Mesendoderm (in vitro differentiated cells): ENCODE results near the gene LY6G6F.
A peak's percentile ranks its signal among the peaks of the same experiment; 100 is the strongest.

ENCODE experiments used
- DNase-seq: peaks from one replicate; pipeline ENCODE4 v3.0.0; 2013
- H2AK5ac ChIP-seq: 2 replicates; pipeline ENCODE4 v1.6.1; 2013; ENCODE audit warnings: low read length, inconsistent platforms
- H2BK120ac ChIP-seq: 2 replicates; pipeline ENCODE4 v1.6.1; 2013; ENCODE audit warnings: low read depth, mild to moderate bottlenecking, low read length, moderate library complexity, mixed read lengths
- H2BK15ac ChIP-seq: replicated peaks from 2 replicates; pipeline ENCODE4 v1.6.1; 2013; ENCODE audit warnings: low read depth, mild to moderate bottlenecking, moderate library complexity
- H2BK5ac ChIP-seq: 2 replicates; pipeline ENCODE4 v1.6.1; 2013; ENCODE audit warnings: low read length, inconsistent platforms
- H3K18ac ChIP-seq: 2 replicates; pipeline ENCODE4 v1.6.1; 2013; ENCODE audit warnings: mild to moderate bottlenecking, low read length, mixed read lengths
- H3K23ac ChIP-seq: one replicate; pipeline ENCODE4 v1.6.1; 2013; ENCODE audit warnings: low read length
- H3K27ac ChIP-seq: 2 replicates; pipeline ENCODE4 v1.5.1; 2013; ENCODE audit warnings: low read depth, mild to moderate bottlenecking, inconsistent platforms, low read length, moderate library complexity
- H3K27me3 ChIP-seq: 2 replicates; pipeline ENCODE4 v1.6.1; 2013; ENCODE audit warnings: low read length, control low read depth, mild to moderate bottlenecking, inconsistent platforms; ENCODE audit not compliant: insufficient read depth, poor library complexity
- H3K36me3 ChIP-seq: 2 replicates; pipeline ENCODE4 v1.6.1; 2013; ENCODE audit warnings: low read length, inconsistent platforms; ENCODE audit not compliant: control insufficient read depth, insufficient read depth
- H3K4ac ChIP-seq: one replicate; pipeline ENCODE4 v1.6.1; 2013; ENCODE audit warnings: low read depth, mild to moderate bottlenecking, low read length, moderate library complexity
- H3K4me1 ChIP-seq: 2 replicates; pipeline ENCODE4 v1.6.1; 2013; ENCODE audit warnings: low read depth, low read length, inconsistent platforms; ENCODE audit not compliant: control insufficient read depth
- H3K4me2 ChIP-seq: 2 replicates; pipeline ENCODE4 v1.6.1; 2013; ENCODE audit warnings: low read length
- H3K4me3 ChIP-seq: 2 replicates; pipeline ENCODE4 v1.5.1; 2013; ENCODE audit warnings: mild to moderate bottlenecking, low read length
- H3K56ac ChIP-seq: one replicate; pipeline ENCODE4 v1.6.1; 2013; ENCODE audit warnings: low read length
- H3K79me1 ChIP-seq: 2 replicates; pipeline ENCODE4 v1.6.1; 2013; ENCODE audit warnings: low read length, inconsistent platforms
- H3K79me2 ChIP-seq: 2 replicates; pipeline ENCODE4 v1.6.1; 2013; ENCODE audit warnings: mild to moderate bottlenecking, low read length; ENCODE audit not compliant: control insufficient read depth, insufficient read depth
- H3K9ac ChIP-seq: 2 replicates; pipeline ENCODE4 v1.6.1; 2013; ENCODE audit warnings: low read length, inconsistent platforms
- H4K5ac ChIP-seq: one replicate; pipeline ENCODE4 v1.6.1; 2013; ENCODE audit warnings: low read length
- H4K8ac ChIP-seq: one replicate; pipeline ENCODE4 v1.6.1; 2013; ENCODE audit warnings: low read depth, mild to moderate bottlenecking, control low read depth, low read length, moderate library complexity
- WGBS: extraction: QIAGEN DNeasy Blood & Tissue Kit; methylation state at CpG from one replicate; pipeline ENCODE4 v1.1.7; 2013; ENCODE audit warnings: low lambda C conversion rate, missing lambda C conversion rate; ENCODE audit not compliant: insufficient coverage; ENCODE audit errors: extremely low coverage; 5-methylcytosine and 5-hydroxymethylcytosine counted together

The LY6G6F gene

DNA sequence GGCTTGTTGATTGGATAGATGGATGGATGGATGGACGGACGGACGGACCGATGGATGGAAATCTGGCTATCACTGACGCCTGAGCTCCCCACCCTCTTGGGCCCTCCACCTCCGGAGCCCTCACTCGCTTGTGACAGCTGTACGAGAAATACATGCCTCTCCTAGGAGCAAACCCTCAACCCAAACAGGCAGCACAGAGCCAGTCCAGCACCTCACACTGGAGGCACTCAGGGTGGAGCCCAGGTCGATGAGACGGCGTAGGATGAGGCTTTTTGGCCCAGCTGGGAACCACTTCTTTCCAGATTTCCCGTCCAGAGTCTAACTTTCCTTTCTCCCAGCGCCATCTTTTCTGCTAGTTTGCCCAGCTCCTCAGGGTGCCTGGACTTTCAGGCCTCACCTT lies 23.1 kb upstream of the LY6G6F start:
- Histone ChIP-seq H3K36me3 (peaks cover 10% of the 10 kb centered on the region), H4K5ac (no peak overlapping the region), H3K79me1 (no peaks in the 10 kb centered on the region), H3K4ac (no peak overlapping the region), H2BK120ac (no peak overlapping the region), H3K56ac (peak overlapping the region; percentile 61), H3K4me3 (no peak overlapping the region), H3K18ac (no peak overlapping the region), H3K23ac (no peak overlapping the region), H2AK5ac (no peak overlapping the region), H3K4me1 (no peaks in the 10 kb centered on the region), H2BK5ac (no peak overlapping the region), H4K8ac (no peak overlapping the region), H3K9ac (peak overlapping the region; percentile 47), H3K4me2 (no peak overlapping the region), H3K27ac (no peak overlapping the region), H3K79me2 (no peaks in the 10 kb centered on the region), H3K27me3 (no peaks in the 10 kb centered on the region), H2BK15ac (no peak overlapping the region)
- no peak for DNase-seq
- WGBS: no CpG with 5 or more reads among the region's 13 CpGs

- H3K4me3 ChIP-seq: no peak overlapping the region
- no peaks in the 10 kb centered on the region for H3K79me2 ChIP-seq
- no CpG with 5 or more reads among the region's 5 CpGs for WGBS
- no peak overlapping the region for H2BK15ac ChIP-seq
- H3K4me1 ChIP-seq: peaks cover 8% of the 10 kb centered on the region
- H3K27me3 ChIP-seq: no peaks in the 10 kb centered on the region
- H2BK5ac ChIP-seq: no peak overlapping the region
- H3K79me1 ChIP-seq: no peaks in the 10 kb centered on the region
- no peak overlapping the region for H3K56ac ChIP-seq
- no peak overlapping the region for H3K18ac ChIP-seq
- H3K4me2 ChIP-seq: no peak overlapping the region
- H2BK120ac ChIP-seq: no peak overlapping the region
- no peak for DNase-seq
- no peak overlapping the region for H3K9ac ChIP-seq
- H3K27ac ChIP-seq: no peak overlapping the region
- peaks cover 20% of the 10 kb centered on the region for H3K36me3 ChIP-seq
- H4K5ac ChIP-seq: no peak overlapping the region
- H3K23ac ChIP-seq: no peak overlapping the region
- H2AK5ac ChIP-seq: no peak overlapping the region
- no peak overlapping the region for H4K8ac ChIP-seq
- no peak overlapping the region for H3K4ac ChIP-seq
These were observed 20.2 kb upstream of the LY6G6F start for GRCh38 chr6:31686483-31686882.

DNA sequence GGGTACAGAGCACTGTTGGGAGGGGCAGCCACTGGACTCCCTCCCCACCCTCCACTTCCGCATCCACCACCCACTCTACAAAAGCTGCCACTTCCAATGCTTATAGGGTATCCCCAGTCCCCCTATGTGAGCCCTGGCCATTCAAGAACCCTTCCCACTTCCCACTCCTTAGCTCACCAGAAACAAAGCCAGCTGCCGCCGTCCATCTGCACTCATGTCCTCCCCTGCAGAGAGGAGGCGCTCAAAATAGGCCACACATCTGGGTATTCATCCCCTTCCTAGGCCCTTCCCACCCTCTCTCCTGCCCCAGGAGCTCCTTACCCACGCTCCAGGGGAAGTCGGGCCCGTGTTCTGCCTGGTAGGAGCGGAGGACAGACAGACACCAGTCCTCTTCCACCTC lies 19.3 kb upstream of the LY6G6F start:
- Histone ChIP-seq H2BK120ac (no peak overlapping the region), H2AK5ac (no peak overlapping the region), H3K4me2 (no peak overlapping the region), H3K36me3 (peaks cover 20% of the 10 kb centered on the region), H3K79me2 (no peaks in the 10 kb centered on the region), H3K4me3 (no peak overlapping the region), H2BK5ac (no peak overlapping the region), H3K27me3 (no peaks in the 10 kb centered on the region), H3K23ac (no peak overlapping the region), H3K4ac (no peak overlapping the region), H3K79me1 (no peaks in the 10 kb centered on the region), H3K4me1 (peaks cover 8% of the 10 kb centered on the region), H2BK15ac (no peak overlapping the region), H3K9ac (no peak overlapping the region), H4K5ac (no peak overlapping the region), H3K56ac (no peak overlapping the region), H3K27ac (no peak overlapping the region), H4K8ac (no peak overlapping the region), H3K18ac (no peak overlapping the region)
- DNase-seq: no peak
- no CpG with 5 or more reads among the region's 8 CpGs for WGBS

GRCh38 chr6:31687860-31688693 lies 18.6 kb upstream of the LY6G6F start:
- WGBS: no CpG with 5 or more reads among the region's 14 CpGs
- no peak overlapping the region for H2BK5ac ChIP-seq
- H4K5ac ChIP-seq: no peak overlapping the region
- H2BK15ac ChIP-seq: no peak overlapping the region
- peaks cover 8% of the 10 kb centered on the region for H3K4me1 ChIP-seq
- no peak overlapping the region for H3K4me3 ChIP-seq
- no peak overlapping the region for H3K23ac ChIP-seq
- H3K56ac ChIP-seq: peak overlapping the region; percentile 42
- no peak overlapping the region for H2AK5ac ChIP-seq
- peaks cover 23% of the 10 kb centered on the region for H3K36me3 ChIP-seq
- H3K79me2 ChIP-seq: no peaks in the 10 kb centered on the region
- H4K8ac ChIP-seq: no peak overlapping the region
- no peak overlapping the region for H3K4ac ChIP-seq
- no peaks in the 10 kb centered on the region for H3K79me1 ChIP-seq
- no peak overlapping the region for H3K18ac ChIP-seq
- DNase-seq: no peak
- no peak overlapping the region for H3K27ac ChIP-seq
- no peaks in the 10 kb centered on the region for H3K27me3 ChIP-seq
- H3K9ac ChIP-seq: no peak overlapping the region
- no peak overlapping the region for H3K4me2 ChIP-seq
- no peak overlapping the region for H2BK120ac ChIP-seq

GRCh38 chr6:31689249-31690110 lies 17.2 kb upstream of the LY6G6F start:
- peak; percentile 41 for DNase-seq
- Histone ChIP-seq H2BK15ac (no peak overlapping the region), H3K9ac (no peak overlapping the region), H4K5ac (no peak overlapping the region), H2BK5ac (no peak overlapping the region), H4K8ac (no peak overlapping the region), H2BK120ac (no peak overlapping the region), H3K56ac (no peak overlapping the region), H3K4me3 (no peak overlapping the region), H3K18ac (no peak overlapping the region), H3K4ac (no peak overlapping the region), H3K79me2 (no peaks in the 10 kb centered on the region), H3K27me3 (no peaks in the 10 kb centered on the region), H3K23ac (no peak overlapping the region), H2AK5ac (no peak overlapping the region), H3K27ac (no peak overlapping the region), H3K4me1 (peaks cover 8% of the 10 kb centered on the region), H3K79me1 (no peaks in the 10 kb centered on the region), H3K36me3 (peaks cover 26% of the 10 kb centered on the region), H3K4me2 (no peak overlapping the region)
- WGBS: no CpG with 5 or more reads among the region's 11 CpGs
